Endothelial cell of umbilical vein (primary cell): ENCODE measurements around the gene CPED1. TPM values are rescaled to one million over a fixed set of nuclear protein-coding genes. Genes with fewer than 3 reads are reported as not detected.

Experiments used
- BruUV-seq: library from RNA; stranded (reverse); fragments of 400-500 nt; replicated peaks from 2 replicates; lab custom pipeline; 2021; lab: Mats Ljungman, UMichigan
- CTCF ChIA-PET: fragments of 300-600, 350-600 bp; sonication (Branson Sonifier 250); formaldehyde crosslinking; loops from one replicate; lab custom pipeline; 2021; ENCODE audit warnings: antibody characterized with exemption, inconsistent platforms; lab: Charles Lee
- POLR2A ChIA-PET: fragments of 300-600, 350-600 bp; sonication (Branson Sonifier 250); formaldehyde crosslinking; loops from one replicate; lab custom pipeline; 2021; ENCODE audit warnings: antibody characterized with exemption, inconsistent platforms; lab: Charles Lee
- DNase-seq: peaks from one replicate; pipeline ENCODE4 v3.0.0-alpha.2; 2011; ENCODE audit warnings: low read depth, low spot score
- FAIRE-seq: peaks from 2 replicates; lab custom pipeline; 2011; peaks lifted over from hg19 to GRCh38; lab: Jason Lieb, UNC
- H2AFZ ChIP-seq: 2 replicates; pipeline ENCODE4 v1.6.0; 2012; ENCODE audit warnings: low read depth, low read length, control low read depth, inconsistent platforms
- H3K27ac ChIP-seq: 2 replicates; pipeline ENCODE4 v1.5.1; 2011; ENCODE audit warnings: low read depth, mild to moderate bottlenecking, control low read depth, low read length, moderate library complexity; ENCODE audit not compliant: insufficient read depth
- H3K27me3 ChIP-seq, 2 experiments: 2 replicates each; pipeline versions ENCODE4 v1.6.0 to v1.6.1; 2011; ENCODE audit warnings: low read length in 2 of 2, mixed read lengths in 1 of 2; ENCODE audit not compliant: control insufficient read depth in 2 of 2, insufficient read depth in 2 of 2
- H3K36me3 ChIP-seq, 2 experiments: 2 replicates in 1 of 2; 3 replicates in 1 of 2; pipeline ENCODE4 v1.5.1; 2011; ENCODE audit warnings: low read length in 2 of 2, mild to moderate bottlenecking in 1 of 2, moderate library complexity in 1 of 2; ENCODE audit not compliant: control insufficient read depth in 2 of 2, insufficient read depth in 2 of 2; ENCODE audit errors: extremely low read depth in 1 of 2
- H3K4me1 ChIP-seq: 3 replicates; pipeline ENCODE4 v1.5.1; 2011; ENCODE audit warnings: mild to moderate bottlenecking, low read length; ENCODE audit not compliant: control insufficient read depth, insufficient read depth; ENCODE audit errors: extremely low read depth
- H3K4me2 ChIP-seq: 2 replicates; pipeline ENCODE4 v1.6.1; 2011; ENCODE audit warnings: low read length, control low read depth, mixed read lengths; ENCODE audit not compliant: insufficient read depth
- H3K4me3 ChIP-seq, 3 experiments: fragments of 200-600 bp in 1 of 3; sonication (generic), shearing (Covaris generic) in 1 of 3; replicated peaks in 1 of 3; 2 replicates each; pipeline ENCODE4 v1.5.1; 2011 to 2016; ENCODE audit warnings: control low read depth in 3 of 3, low read length in 3 of 3, mild to moderate bottlenecking in 2 of 3, inconsistent platforms in 1 of 3, low read depth in 1 of 3, moderate library complexity in 1 of 3; ENCODE audit not compliant: insufficient read depth in 1 of 3
- H3K79me2 ChIP-seq: 2 replicates; pipeline ENCODE4 v1.6.0; 2012; ENCODE audit warnings: low read length, inconsistent platforms; ENCODE audit not compliant: control insufficient read depth, insufficient read depth
- H3K9ac ChIP-seq: replicated peaks from 2 replicates; pipeline ENCODE3; 2011; ENCODE audit warnings: low read length, control low read depth; ENCODE audit not compliant: insufficient read depth; ENCODE audit errors: extremely low read depth
- H3K9me1 ChIP-seq: replicated peaks from 3 replicates; pipeline ENCODE4 v1.6.0; 2011; ENCODE audit warnings: mild to moderate bottlenecking, low read length; ENCODE audit not compliant: control insufficient read depth, insufficient read depth; ENCODE audit errors: extremely low read depth
- H3K9me3 ChIP-seq: replicated peaks from 2 replicates; pipeline ENCODE4 v1.5.1; 2012; ENCODE audit warnings: low read length, inconsistent platforms; ENCODE audit not compliant: control insufficient read depth, insufficient read depth
- H4K20me1 ChIP-seq: replicated peaks from 2 replicates; pipeline ENCODE3; 2011; ENCODE audit warnings: mild to moderate bottlenecking, low read length; ENCODE audit not compliant: control insufficient read depth, insufficient read depth; ENCODE audit errors: extremely low read depth
- EZH2 ChIP-seq: IDR thresholded peaks from 2 replicates; pipeline ENCODE4 v1.6.1; 2012; ENCODE audit warnings: borderline replicate concordance, low read depth, mild to moderate bottlenecking, moderate library complexity, low read length, inconsistent platforms; ENCODE audit not compliant: severe bottlenecking
- FOS ChIP-seq: IDR thresholded peaks from 2 replicates; pipeline ENCODE4 v1.6.1; 2011; ENCODE audit warnings: mild to moderate bottlenecking, low read length, moderate library complexity, borderline replicate concordance; ENCODE audit not compliant: insufficient read depth
- POLR2A ChIP-seq: IDR thresholded peaks from 2 replicates; pipeline ENCODE4 v1.6.1; 2012; ENCODE audit warnings: low read depth, mild to moderate bottlenecking, control low read depth, low read length
- POLR2AphosphoS5 ChIP-seq: IDR thresholded peaks from 2 replicates; pipeline ENCODE4 v1.6.1; 2012; ENCODE audit warnings: low read depth, mild to moderate bottlenecking, control low read depth, low read length, moderate library complexity; ENCODE audit not compliant: insufficient read depth
- dilution Hi-C: fragments of 300-500 bp; cut with MboI; formaldehyde crosslinking; loops from one replicate; pipeline ENCODE4 v1.15.0; 2019; ENCODE audit warnings: low sequenced_read_pairs; ENCODE audit not compliant: extremely low pct_ligation_motif_present
- intact Hi-C: fragments of 100-400 bp; cut with micrococcal nuclease; formaldehyde crosslinking; loops from one replicate; pipeline ENCODE4 v1.10.0; 2022
- polyA plus RNA-seq, 4 experiments: library from polyadenylated mRNA; depleted of rRNA in 3 of 4; stranded (reverse) in 3 of 4; unstranded in 1 of 4; fragments of >200 nt; gene quantifications; 2 replicates each; pipeline versions ENCODE4 v1.2.1 to v1.2.3, GENCODE V29; 2011 to 2012; ENCODE audit warnings: missing spikeins in 1 of 4
- total RNA-seq: library from RNA; stranded (reverse); gene quantifications from 2 replicates; pipeline ENCODE4 v1.2.3, GENCODE V29; 2021
- TF ChIP-seq, protein P1 (sequence below): IDR thresholded peaks from 2 replicates; pipeline ENCODE4 v1.6.1; 2011; ENCODE audit not compliant: insufficient read depth, insufficient read length
- TF ChIP-seq, protein P2 (sequence below), 2 donors: IDR thresholded peaks; 1 replicate in 1 of 2; 2 replicates in 1 of 2; pipeline ENCODE4 v1.5.1; 2011; ENCODE audit warnings: low read length in 2 of 2, mild to moderate bottlenecking in 2 of 2, moderate library complexity in 2 of 2, control low read depth in 1 of 2, inconsistent platforms in 1 of 2, low read depth in 1 of 2; ENCODE audit not compliant: insufficient read depth in 1 of 2; ENCODE audit errors: extremely low read depth in 1 of 2

CPED1 gene
- total and polyA plus RNA-seq, 2 donors (not counting 3 experiments of a cell fraction or from before 2014, with no cell fraction given) = 0.22 to 3.0 TPM

DNA sequence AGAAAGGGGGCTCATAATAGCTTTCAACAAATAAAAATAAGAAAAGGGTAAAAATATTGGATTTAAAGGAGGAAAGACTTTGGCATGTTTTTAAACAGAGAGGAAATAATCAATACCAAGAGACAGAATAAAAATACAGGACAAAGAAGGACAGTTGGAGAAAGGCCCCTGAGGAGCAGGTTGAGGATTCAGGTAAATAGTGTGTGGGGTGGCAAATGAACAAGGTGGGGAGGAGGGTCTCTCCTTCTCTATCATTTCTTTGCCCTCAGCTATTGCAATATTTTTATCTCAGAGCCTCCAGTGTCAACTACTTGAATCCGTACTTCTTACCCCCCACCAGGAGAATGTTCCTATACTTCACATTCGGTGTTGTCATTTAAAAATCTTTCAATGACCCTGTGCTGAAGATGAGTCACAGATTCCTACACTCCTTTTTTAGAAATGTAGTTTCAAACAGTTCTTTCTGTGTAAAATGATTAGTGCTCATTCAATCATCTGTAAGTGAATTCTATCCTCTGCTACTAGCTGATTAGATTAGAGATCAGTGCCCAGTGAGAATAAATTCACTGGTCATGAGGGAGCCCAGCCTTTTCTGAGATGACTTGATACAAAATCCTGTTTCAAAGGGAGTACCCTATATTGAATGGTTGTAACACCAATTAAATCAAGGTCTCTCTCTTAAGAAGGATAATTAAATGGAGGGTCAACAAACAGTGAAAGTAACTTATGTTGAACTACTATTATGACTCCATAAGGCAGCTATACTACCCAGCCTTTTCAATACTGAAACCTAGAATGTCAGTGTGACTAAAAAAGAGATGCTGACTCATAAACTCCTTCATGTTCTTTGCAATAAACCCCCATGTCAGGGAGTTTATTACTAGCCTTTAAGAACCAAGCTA, 289.9 kb downstream of the CPED1 start:
- intact Hi-C loops (no loop called here), dilution Hi-C loops (no loop called here)
- no peaks in the 10 kb centered on the region for H3K9me3 ChIP-seq
- ChIA-PET CTCF (no interaction called here), POLR2A (no interaction called here)
- no peaks in the 10 kb centered on the region for H4K20me1 ChIP-seq
- no peaks in the 10 kb centered on the region for H3K36me3 ChIP-seq
- no TSS peak for BruUV-seq
- DNase-seq = no peak
- TF ChIP-seq, protein P1, sequence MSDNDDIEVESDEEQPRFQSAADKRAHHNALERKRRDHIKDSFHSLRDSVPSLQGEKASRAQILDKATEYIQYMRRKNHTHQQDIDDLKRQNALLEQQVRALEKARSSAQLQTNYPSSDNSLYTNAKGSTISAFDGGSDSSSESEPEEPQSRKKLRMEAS = no peak
- TF ChIP-seq FOS (no peak), POLR2A (no peak), EZH2 (no peak), POLR2AphosphoS5 (no peak)
- TF ChIP-seq, protein P2, sequence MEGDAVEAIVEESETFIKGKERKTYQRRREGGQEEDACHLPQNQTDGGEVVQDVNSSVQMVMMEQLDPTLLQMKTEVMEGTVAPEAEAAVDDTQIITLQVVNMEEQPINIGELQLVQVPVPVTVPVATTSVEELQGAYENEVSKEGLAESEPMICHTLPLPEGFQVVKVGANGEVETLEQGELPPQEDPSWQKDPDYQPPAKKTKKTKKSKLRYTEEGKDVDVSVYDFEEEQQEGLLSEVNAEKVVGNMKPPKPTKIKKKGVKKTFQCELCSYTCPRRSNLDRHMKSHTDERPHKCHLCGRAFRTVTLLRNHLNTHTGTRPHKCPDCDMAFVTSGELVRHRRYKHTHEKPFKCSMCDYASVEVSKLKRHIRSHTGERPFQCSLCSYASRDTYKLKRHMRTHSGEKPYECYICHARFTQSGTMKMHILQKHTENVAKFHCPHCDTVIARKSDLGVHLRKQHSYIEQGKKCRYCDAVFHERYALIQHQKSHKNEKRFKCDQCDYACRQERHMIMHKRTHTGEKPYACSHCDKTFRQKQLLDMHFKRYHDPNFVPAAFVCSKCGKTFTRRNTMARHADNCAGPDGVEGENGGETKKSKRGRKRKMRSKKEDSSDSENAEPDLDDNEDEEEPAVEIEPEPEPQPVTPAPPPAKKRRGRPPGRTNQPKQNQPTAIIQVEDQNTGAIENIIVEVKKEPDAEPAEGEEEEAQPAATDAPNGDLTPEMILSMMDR (IDR thresholded peaks at IDR 0.05; ENCODE audit: extremely low read depth in 1 of 2, insufficient read depth in 1 of 2, low read depth in 1 of 2, low read length in 2 of 2) = no peak
- no peaks in the 10 kb centered on the region for H3K79me2 ChIP-seq
- H3K9me1 ChIP-seq = no peaks in the 10 kb centered on the region
- H3K4me1 ChIP-seq = no peaks in the 10 kb centered on the region
- no peak overlapping the region for H3K4me2 ChIP-seq
- no peaks in the 10 kb centered on the region for H3K27me3 ChIP-seq
- H2AFZ ChIP-seq = no peak overlapping the region
- H3K4me3 ChIP-seq = no peak overlapping the region
- H3K27ac ChIP-seq = no peak overlapping the region
- no peak overlapping the region for H3K9ac ChIP-seq
- FAIRE-seq = no peak
